ENCODE measurements around the gene ATRNL1.

Gene ATRNL1

GRCh38 chr10:115795964-115796363 is 702.8 kb downstream of the ATRNL1 start:
- Histone ChIP-seq H3K36me3 (ENCODE audit: control insufficient read depth, insufficient read depth, low read length) (no peaks in the 10 kb centered on the region), H3K27me3 (replicated peaks; ENCODE audit: control insufficient read depth, insufficient read depth, low read length) (no peaks in the 10 kb centered on the region; the same call in 1 of the 2 replicates)
- TF ChIP-seq CTCF (IDR thresholded peaks at IDR 0.05; ENCODE audit: insufficient read depth, low read length, poor library complexity, severe bottlenecking) = no peak

GRCh38 chr10:115801457-115801856 is 708.3 kb downstream of the ATRNL1 start:
- TF ChIP-seq CTCF (IDR thresholded peaks at IDR 0.05; ENCODE audit: insufficient read depth, low read length, poor library complexity, severe bottlenecking) = no peak
- Histone ChIP-seq H3K36me3 (ENCODE audit: control insufficient read depth, insufficient read depth, low read length) (no peaks in the 10 kb centered on the region), H3K4me3 (replicated peaks; ENCODE audit: low read depth, low read length) (no peak overlapping the region), H3K27me3 (replicated peaks; ENCODE audit: control insufficient read depth, insufficient read depth, low read length) (no peaks in the 10 kb centered on the region)
- no peak for DNase-seq (ENCODE audit: extremely low read depth, insufficient read length)

More at GRCh38 chr10:115795964-115796363, 702.8 kb downstream of the ATRNL1 start:
- DNase-seq (ENCODE audit: extremely low read depth, insufficient read length) = no peak
- H3K4me3 ChIP-seq (replicated peaks; ENCODE audit: low read depth, low read length) = no peak overlapping the region

GRCh38 chr10:115801992-115802391 is 708.8 kb downstream of the ATRNL1 start:
- H3K36me3 ChIP-seq (ENCODE audit: control insufficient read depth, insufficient read depth, low read length) = no peaks in the 10 kb centered on the region
- no peak for TF ChIP-seq CTCF (IDR thresholded peaks at IDR 0.05; ENCODE audit: insufficient read depth, low read length, poor library complexity, severe bottlenecking)
- no peak for DNase-seq (ENCODE audit: extremely low read depth, insufficient read length)
- no peaks in the 10 kb centered on the region for H3K27me3 ChIP-seq (replicated peaks; ENCODE audit: control insufficient read depth, insufficient read depth, low read length)
- H3K4me3 ChIP-seq (replicated peaks; ENCODE audit: low read depth, low read length) = no peak overlapping the region

- Histone ChIP-seq H3K36me3 (ENCODE audit: control insufficient read depth, insufficient read depth, low read length) (no peaks in the 10 kb centered on the region), H3K27me3 (replicated peaks; ENCODE audit: control insufficient read depth, insufficient read depth, low read length) (no peaks in the 10 kb centered on the region), H3K4me3 (replicated peaks; ENCODE audit: low read depth, low read length) (no peak overlapping the region)
- DNase-seq (ENCODE audit: extremely low read depth, insufficient read length) = no peak
- no peak for TF ChIP-seq CTCF (IDR thresholded peaks at IDR 0.05; ENCODE audit: insufficient read depth, low read length, poor library complexity, severe bottlenecking)
Measured at GRCh38 chr10:115802911-115803310, 709.7 kb downstream of the ATRNL1 start.

- Histone ChIP-seq H3K36me3 (ENCODE audit: control insufficient read depth, insufficient read depth, low read length) (no peaks in the 10 kb centered on the region), H3K4me3 (replicated peaks; ENCODE audit: low read depth, low read length) (no peak overlapping the region), H3K27me3 (replicated peaks; ENCODE audit: control insufficient read depth, insufficient read depth, low read length) (no peaks in the 10 kb centered on the region)
- TF ChIP-seq CTCF (IDR thresholded peaks at IDR 0.05; ENCODE audit: insufficient read depth, low read length, poor library complexity, severe bottlenecking) = no peak
- no peak for DNase-seq (ENCODE audit: extremely low read depth, insufficient read length)
Measured at GRCh38 chr10:115814542-115814941, 721.4 kb downstream of the ATRNL1 start.

- H3K27me3 ChIP-seq (replicated peaks; ENCODE audit: control insufficient read depth, insufficient read depth, low read length) = no peaks in the 10 kb centered on the region
- no peak overlapping the region for H3K4me3 ChIP-seq (replicated peaks; ENCODE audit: low read depth, low read length)
- H3K36me3 ChIP-seq (ENCODE audit: control insufficient read depth, insufficient read depth, low read length) = no peaks in the 10 kb centered on the region
- DNase-seq (ENCODE audit: extremely low read depth, insufficient read length) = no peak
- TF ChIP-seq CTCF (IDR thresholded peaks at IDR 0.05; ENCODE audit: insufficient read depth, low read length, poor library complexity, severe bottlenecking) = no peak
Measured at GRCh38 chr10:115818012-115818411, 724.8 kb downstream of the ATRNL1 start.
